ENCODE results near the gene APP.

DNA sequence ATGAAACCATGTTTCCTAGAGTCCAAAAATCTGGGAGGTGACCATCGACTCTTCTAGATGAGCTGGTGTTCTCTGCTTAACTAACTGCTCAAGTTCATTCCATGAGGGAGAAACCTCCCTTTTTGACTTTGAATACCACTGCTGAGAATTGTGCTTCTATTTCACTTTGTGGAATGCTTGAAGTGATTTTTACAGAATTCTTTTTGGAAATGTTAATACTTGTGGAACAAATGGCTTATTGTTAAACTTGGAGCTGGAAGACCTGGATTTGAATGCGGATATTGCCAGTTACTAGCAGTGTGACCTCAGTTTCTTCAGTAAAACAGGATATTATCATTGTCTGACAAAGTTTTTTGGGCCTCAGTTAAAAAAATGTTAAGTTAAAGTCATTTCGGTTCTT lies 36.5 kb upstream of the APP start:
- TF ChIP-seq, protein P1, sequence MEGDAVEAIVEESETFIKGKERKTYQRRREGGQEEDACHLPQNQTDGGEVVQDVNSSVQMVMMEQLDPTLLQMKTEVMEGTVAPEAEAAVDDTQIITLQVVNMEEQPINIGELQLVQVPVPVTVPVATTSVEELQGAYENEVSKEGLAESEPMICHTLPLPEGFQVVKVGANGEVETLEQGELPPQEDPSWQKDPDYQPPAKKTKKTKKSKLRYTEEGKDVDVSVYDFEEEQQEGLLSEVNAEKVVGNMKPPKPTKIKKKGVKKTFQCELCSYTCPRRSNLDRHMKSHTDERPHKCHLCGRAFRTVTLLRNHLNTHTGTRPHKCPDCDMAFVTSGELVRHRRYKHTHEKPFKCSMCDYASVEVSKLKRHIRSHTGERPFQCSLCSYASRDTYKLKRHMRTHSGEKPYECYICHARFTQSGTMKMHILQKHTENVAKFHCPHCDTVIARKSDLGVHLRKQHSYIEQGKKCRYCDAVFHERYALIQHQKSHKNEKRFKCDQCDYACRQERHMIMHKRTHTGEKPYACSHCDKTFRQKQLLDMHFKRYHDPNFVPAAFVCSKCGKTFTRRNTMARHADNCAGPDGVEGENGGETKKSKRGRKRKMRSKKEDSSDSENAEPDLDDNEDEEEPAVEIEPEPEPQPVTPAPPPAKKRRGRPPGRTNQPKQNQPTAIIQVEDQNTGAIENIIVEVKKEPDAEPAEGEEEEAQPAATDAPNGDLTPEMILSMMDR (conservative IDR thresholded peaks at IDR 0.05; ENCODE audit: low read length), result no peak
- TF ChIP-seq EZH2phosphoT487 (IDR thresholded peaks at IDR 0.05; ENCODE audit: borderline replicate concordance, low read depth, low read length), result no peak
